Stimulated activated CD8-positive, alpha-beta memory T cell treated with anti-CD3 and anti-CD28 coated beads, Interleukin-7, amount 100 ng/mL, for 24 hours (primary cell): ENCODE data around the gene TMEM35B.
A peak's percentile ranks its signal among the peaks of the same experiment; 100 is the strongest.
"Not testable (repeated sequence)": the region's sequence is repeated elsewhere in the genome, so short reads cannot be mapped to it uniquely, and the experiment has no call there.

Experiments
- DNase-seq: peaks from one replicate; pipeline ENCODE4 v3.0.0-alpha.2; 2020; ENCODE audit warnings: low read depth

Gene TMEM35B

GRCh38 chr1:34984793-34985608 lies at the start of gene TMEM35B:
TSS of gene TMEM35B (minus strand) at chr1:34985347. CDS start at chr1:34985305, 42 bp downstream.
- peak; percentile 54 for DNase-seq

GRCh38 chr1:35033346-35033745 lies 48.2 kb upstream of the TMEM35B start:
- no peak for DNase-seq

DNA sequence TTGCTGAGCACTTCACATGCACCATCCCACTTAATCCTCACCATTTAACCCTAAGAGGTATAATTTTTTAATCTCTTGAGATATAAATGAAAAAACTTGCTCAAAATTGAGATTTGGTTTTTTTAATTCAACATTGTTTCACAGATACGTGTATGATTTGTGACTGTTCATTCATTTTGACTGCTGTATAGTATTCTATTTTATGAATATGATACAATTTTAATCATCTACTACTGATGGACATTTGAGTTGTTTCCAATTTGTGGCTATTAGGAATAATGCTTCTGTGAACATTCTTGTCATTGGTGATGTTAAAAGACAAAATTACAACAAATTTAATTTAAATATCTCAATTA lies 47.2 kb upstream of the TMEM35B start:
- DNase-seq: no peak

DNA sequence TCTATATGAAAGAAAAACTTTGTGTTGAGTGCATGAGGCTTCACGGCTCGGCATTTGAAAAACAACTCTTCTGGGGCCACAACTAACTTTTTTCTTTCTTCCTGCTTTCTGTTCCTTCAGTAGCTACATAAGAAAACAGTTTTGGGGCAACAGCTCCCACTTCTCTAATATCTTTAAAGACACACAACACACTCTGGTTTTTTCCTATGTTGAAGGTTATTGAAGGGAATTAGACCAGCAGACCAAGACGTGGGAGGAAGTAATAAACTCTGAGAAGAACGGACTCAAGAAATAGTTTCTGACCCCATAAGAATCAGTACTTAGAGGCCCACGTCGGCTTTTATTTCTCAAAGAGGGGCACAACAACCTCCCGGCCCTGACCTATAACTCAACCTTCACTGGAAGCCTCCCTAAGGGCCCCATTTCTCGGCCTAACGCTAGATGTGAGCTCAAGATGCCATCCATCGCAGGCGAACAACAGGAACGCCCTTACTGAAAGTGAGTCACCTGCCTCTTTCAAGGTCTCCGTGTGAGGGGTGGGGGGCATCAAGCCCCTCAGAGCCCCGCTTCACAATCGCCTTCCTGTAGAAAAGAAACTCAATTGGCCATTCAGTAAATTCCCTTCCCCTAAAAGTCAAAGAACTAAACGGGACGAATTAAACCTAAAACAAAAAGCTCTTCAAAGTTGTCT lies 45.8 kb upstream of the TMEM35B start:
- DNase-seq: peak; percentile 9

DNA sequence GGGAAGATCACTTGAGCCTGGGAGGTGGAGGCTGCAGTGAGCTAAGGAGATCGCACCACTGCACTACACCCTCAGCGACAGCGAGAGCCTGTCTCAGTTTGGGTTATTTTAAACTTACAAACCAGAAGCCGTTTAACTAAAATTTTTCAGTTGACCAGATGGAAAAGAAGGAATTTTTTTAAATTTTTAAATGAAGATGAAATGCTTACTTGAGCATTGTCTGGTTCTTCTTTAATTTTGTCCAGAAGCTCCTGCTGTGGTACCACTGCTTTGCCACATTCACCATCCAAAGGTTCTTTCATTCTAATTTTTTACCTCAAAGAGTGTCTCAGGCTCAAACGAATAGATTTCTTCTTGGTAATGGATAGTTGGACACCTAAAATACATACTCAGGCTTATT lies 45.2 kb upstream of the TMEM35B start:
- no peak for DNase-seq

DNA sequence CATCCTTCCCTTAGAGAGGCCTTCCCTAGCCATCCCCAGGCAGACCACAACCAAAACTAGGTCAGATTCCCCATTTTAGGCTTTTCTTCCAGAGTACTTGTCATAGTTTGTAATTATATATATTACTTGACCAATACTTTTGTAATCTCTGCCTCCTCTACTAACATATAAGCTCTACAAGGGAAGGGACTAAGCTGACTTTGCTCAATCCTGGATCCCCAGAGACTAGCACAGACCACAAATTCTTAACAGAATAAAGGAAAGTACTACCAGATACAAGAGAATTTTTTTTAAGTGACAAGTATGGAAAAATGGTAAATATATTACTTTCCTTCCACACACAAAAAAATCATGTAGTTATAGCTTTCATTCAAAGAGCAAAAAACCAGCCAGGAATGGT lies 44.6 kb upstream of the TMEM35B start:
- DNase-seq: no peak

DNA sequence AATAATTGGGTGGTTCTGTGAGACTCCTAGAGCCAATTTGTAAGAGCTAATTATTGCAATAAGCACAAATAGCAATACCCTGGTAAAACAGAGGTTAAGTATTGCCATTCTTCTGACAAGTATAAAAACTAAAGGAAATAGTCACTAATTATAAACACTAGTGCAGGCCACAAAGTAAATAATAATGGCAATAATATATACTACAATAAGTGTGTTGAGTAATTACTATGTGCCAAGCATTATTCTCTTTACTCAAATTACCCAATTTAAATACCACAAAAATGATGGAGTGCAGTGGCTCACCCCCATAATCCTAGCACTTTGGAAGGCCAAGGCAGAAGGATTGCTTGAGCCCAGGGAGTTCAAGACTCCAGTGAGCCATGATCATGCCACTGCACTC lies 31.3 kb upstream of the TMEM35B start:
- DNase-seq: no peak

GRCh38 chr1:35014486-35014885 lies 29.3 kb upstream of the TMEM35B start:
- no peak for DNase-seq

GRCh38 chr1:35005711-35006110 lies 20.6 kb upstream of the TMEM35B start:
- DNase-seq: no peak

- DNase-seq: no peak
These were observed 16.6 kb upstream of the TMEM35B start for GRCh38 chr1:35001743-35002142.

DNA sequence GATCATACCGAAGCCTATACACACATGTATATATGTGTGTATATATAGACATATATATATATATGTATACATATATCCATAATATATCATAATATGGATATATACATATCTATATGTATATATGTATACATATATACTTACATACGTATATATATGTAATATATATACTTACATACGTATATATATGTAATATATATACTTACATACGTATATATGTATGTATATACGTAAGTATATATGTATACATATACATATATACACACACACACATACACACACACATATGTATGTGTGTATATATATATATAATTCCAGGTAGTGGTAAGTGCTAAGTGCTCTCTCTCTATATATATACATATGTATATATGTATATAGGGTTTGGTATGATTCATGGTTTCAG lies 9.7 kb upstream of the TMEM35B start:
- DNase-seq: no peak

DNA sequence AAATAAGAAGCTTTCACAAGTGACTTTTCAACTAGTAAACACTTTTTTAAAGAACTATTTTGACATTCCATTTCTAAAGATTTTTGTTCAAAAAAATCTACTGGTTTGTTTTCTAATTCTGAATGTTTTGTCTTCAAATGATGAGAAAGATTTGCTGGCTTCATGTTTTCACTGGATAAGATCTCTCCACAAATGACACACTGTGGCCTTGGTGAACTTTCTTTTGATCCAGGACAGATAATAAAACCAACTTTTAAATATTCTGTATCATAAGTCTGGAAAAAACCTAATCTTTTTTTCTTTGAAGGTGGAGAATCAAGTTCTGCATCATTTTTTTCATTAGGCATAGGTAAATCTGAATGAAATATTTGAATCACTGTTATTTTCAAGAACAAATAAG lies 3.4 kb upstream of the TMEM35B start:
- no peak for DNase-seq

DNA sequence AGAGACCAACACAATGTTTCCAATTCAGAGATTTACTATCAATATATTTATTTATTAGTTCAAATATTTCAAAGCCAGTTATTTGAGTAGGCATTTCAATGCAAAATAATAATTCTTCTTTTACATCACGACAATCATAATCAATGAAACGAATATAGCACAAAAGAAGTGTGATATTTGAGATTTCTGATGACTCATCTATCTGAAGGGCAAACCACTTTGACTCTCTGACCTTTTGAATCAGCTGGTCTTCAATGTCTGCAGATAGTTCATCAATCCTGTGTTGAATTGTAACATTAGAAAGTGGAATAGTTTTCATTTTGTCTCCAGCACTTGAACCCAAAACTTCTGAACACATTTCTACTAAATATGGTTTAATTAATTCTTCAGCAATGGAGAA lies 3.0 kb upstream of the TMEM35B start:
- DNase-seq: no peak

DNA sequence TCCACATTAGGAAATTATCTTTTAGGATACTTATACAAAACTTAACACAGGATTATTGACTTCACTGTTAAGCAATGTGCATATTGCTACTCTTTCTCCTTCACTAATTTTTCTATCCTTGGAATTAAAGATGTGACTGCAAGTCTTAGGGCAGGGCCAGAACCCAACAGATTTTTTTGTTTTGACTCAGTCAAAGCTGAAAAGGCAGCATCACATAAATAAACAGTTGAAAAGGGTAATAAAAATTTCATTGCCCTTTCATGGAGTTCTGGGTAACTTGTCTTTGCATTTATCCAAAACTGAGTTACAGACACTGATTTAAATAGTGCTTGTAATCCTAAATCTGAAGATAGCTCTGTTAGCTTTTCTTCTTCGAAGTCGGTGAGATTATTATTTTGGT lies 1.9 kb upstream of the TMEM35B start:
- no peak for DNase-seq

- DNase-seq: not testable (repeated sequence)
These were observed 410 bp upstream of the TMEM35B start for GRCh38 chr1:34985609-34985904.

DNA sequence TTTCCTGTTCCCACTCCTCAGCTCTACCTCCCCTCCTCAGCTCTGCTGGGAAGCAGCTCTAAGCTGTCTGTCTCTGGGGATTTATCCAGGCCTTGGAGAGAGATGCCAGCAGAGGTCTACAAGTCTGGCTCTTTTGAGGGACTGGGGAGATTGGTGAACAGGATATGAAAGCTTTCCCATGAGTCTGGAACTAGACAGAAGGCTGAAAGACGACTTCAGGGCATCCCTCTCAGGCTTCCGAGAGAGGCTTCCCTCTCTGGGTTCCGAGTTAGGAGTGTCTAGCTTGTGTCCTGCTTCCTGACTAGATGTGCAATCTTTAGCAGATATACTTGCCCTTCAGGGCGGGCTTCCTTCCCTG lies 733 bp downstream of the TMEM35B start:
- DNase-seq: no peak

DNA sequence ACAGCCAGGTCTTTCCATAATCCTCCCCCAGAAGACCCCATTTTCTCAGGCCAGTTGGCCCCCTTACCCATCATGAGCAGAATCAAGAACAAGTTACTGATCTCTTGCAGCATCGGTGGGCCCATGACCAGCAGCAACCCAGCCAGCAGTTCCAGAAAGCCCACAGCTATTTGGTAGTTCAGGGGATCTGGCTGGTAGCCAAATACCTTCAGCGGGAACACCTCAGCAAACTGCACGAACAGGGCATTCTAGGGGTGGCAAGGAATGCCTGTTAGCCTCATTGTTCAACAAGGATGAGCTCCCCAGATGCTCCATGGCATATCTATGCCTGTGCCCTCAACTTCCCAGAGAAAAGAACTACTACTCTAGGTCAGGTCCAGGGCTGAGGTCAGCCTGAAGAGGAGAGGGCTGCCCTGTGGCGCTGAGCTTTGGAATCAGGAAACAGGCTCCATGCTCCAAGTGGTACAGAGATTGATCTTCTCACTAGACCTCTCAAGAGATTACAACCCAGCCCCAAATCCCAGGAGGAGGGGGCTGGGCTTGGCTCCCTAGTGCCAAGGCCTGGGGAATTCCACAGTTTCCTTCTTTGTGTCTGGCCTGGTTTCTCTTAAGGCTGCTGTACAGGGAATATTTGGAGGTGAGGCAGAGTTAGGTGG lies 1.3 kb downstream of the TMEM35B start:
- no peak for DNase-seq

- DNase-seq: no peak
These were observed 2.2 kb downstream of the TMEM35B start for GRCh38 chr1:34982820-34983376.

DNA sequence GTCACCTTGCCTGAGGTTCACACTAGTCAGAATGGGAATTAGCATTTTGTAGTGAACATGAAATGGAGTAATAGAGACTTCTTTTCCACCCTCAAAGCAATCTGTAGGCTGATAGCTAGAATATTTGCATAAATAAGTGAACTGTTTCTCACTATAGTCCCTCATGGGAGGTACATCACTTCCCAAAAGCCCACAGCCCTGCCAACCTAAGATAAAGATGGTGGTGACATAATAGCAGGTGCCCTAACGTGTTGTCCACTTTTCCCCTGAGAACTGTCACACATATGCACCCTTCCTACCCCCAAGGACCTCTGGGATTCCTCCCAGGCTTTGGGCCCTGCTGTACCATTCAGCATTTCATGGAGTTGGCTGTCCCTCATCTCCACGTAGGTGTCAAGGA lies 4.4 kb downstream of the TMEM35B start:
- DNase-seq: no peak

- no peak for DNase-seq
These were observed 6.2 kb downstream of the TMEM35B start for GRCh38 chr1:34978921-34979320.

DNA sequence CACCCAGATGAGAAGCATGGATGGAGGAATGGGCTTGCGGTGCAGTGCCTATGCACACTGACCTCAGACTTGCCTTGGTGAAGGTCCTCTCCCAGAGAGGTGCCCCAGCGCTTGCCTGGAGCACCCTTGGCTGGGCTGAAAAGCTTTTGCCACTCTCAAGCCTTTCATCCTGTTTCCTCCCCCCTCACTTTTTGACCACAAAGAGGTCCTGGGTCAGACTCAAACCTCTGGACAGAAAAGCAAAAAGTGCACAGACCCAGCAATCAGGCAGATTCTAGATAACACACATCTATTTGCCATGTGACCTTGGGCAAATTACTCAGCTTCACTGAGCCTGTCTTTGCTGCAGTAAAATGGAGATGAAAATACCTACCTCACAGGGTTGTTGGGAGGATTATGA lies 7.3 kb downstream of the TMEM35B start:
- no peak for DNase-seq

DNA sequence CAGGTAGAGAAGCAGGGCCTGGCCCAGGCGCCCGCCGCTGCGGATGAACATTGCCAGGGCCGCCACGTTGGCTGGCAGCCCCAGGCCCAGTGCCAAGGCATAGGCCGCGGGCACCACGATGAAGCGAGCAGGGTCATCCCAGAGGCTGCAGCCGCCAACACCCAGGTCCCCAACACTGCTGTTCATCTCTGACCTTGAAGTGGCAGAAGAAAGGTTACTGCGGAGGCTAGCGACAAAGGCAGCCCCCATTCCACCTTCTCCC lies 8.0 kb downstream of the TMEM35B start:
- no peak for DNase-seq

DNA sequence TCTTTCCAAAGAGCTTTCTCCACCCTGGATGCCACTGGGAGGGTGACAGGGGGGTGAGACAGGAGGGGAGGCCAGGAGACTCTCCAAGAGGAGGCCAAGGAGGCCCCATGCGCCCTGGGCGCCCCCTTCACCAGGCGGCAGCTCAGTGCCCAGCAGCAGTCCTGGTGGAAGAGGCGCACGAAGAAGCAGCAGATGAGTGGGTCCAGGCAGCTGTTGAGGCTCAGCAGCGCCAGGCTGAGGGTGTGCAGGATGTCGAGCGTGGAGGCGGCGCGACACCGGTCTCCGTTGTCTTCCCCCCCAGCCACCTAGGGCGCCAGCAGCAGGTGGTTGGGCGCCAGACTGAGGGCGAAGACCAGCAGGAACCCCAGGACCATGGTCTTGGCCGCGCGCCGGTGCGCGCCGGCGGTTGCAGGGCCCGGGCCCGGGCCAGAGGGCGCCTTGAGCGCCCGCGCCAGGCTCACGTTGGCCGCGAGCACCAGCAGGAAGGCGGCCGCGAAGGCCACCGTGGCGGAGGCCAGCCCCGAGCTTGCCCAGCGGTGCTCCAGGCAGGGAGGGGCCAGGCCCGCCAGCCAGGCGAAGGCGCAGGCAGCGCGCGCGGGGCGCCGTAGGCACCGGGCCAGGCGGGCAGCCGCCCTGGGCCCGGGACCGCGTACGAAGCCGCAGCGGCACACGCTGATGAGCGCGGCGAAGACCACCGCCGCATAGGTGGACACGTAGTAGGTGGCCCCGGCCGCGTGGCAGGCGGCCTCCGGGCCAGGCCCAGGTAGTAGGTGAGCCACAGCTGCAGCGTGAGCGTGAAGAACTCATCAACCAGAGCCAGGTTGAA lies 8.6 kb downstream of the TMEM35B start:
- DNase-seq: no peak
